Gastrocnemius medialis (tissue), 4 donors: Measurements from ENCODE around the gene VARS1. TPM values are rescaled to one million over a fixed set of nuclear protein-coding genes. Genes with fewer than 3 reads are reported as not detected.
"Not testable (repeated sequence)": the region's sequence is repeated elsewhere in the genome, so short reads cannot be mapped to it uniquely, and the experiment has no call there.

Experiments
- ATAC-seq, 2 donors: fragments of 150-250 bp; one replicate each; pipeline ENCODE4 v1.9.1; 2016
- DNase-seq, 2 donors: peaks; one replicate each; pipeline ENCODE4 v3.0.0-alpha.2; 2019
- H3K27ac ChIP-seq, 4 donors: fragments of 200-600 bp; sonication (generic); 1 replicate in 1 of 4; 2 replicates in 3 of 4; pipeline ENCODE4 v1.5.1; 2016 to 2018; ENCODE audit warnings: mild to moderate bottlenecking in 2 of 4, moderate library complexity in 1 of 4
- H3K27me3 ChIP-seq, 3 donors: fragments of 200-600 bp; sonication (generic) in 2 of 3; 1 replicate in 1 of 3; 2 replicates in 2 of 3; pipeline versions ENCODE4 v1.5.1 to v1.6.0; 2016 to 2019; ENCODE audit warnings: mild to moderate bottlenecking in 1 of 3, moderate library complexity in 1 of 3
- H3K36me3 ChIP-seq, 2 donors: fragments of 200-600 bp; sonication (generic) in 1 of 2; one replicate each; pipeline ENCODE4 v1.5.1; 2017 to 2018
- H3K4me1 ChIP-seq, 2 donors: fragments of 200-600 bp; sonication (generic) in 1 of 2; one replicate each; pipeline ENCODE4 v1.5.1; 2016 to 2017; ENCODE audit warnings: mild to moderate bottlenecking in 2 of 2
- H3K4me3 ChIP-seq, 4 donors: fragments of 200-600 bp; sonication (generic) in 3 of 4; 1 replicate in 1 of 4; 2 replicates in 3 of 4; pipeline ENCODE4 v1.5.1; 2016 to 2019; ENCODE audit warnings: mild to moderate bottlenecking in 2 of 4
- H3K9me3 ChIP-seq, 3 donors: fragments of 200-600 bp; sonication (generic) in 2 of 3; 1 replicate in 1 of 3; 2 replicates in 2 of 3; pipeline ENCODE4 v1.5.1; 2016 to 2019
- CTCF ChIP-seq, 5 experiments: fragments of 450-650 bp in 3 of 5; fragments of 200-600 bp in 2 of 5; sonication (generic) in 2 of 5; IDR thresholded peaks in 4 of 5; conservative IDR thresholded peaks in 1 of 5; 1 replicate in 4 of 5; 2 replicates in 1 of 5; pipeline ENCODE4 v1.5.1; 2016 to 2019; ENCODE audit warnings: antibody characterized with exemption in 5 of 5, mild to moderate bottlenecking in 3 of 5, moderate library complexity in 3 of 5
- POLR2A ChIP-seq, 2 donors: fragments of 450-650 bp; IDR thresholded peaks; one replicate each; pipeline ENCODE4 v1.6.1; 2017; ENCODE audit warnings: antibody characterized with exemption in 2 of 2, mild to moderate bottlenecking in 2 of 2, moderate library complexity in 2 of 2
- in situ Hi-C, 4 donors: fragments of 200-750 bp; cut with MboI; loops; one replicate each; pipeline versions ENCODE4 v1.15.0 to v1.8.0; 2017; ENCODE audit warnings: low sequenced_read_pairs in 4 of 4
- intact Hi-C: fragments of 100-400 bp; cut with DNase I; formaldehyde crosslinking; loops from one replicate; pipeline ENCODE4 v1.15.1; 2023; ENCODE audit warnings: low total_unique reads
- total RNA-seq, 4 donors: library from RNA; depleted of rRNA; stranded (reverse); fragments of >200 nt; gene quantifications; one replicate each; pipeline versions ENCODE4 v1.1.0 to v1.2.3, GENCODE V29; 2016

VARS1 gene
- 100 to 1,000 TPM in 1 of 4 donors, 10 to 100 TPM in 3; 39.2 to 102 (median 67.4) TPM for total RNA-seq

GRCh38 chr6:31795616-31796298, at the start of gene VARS1:
Gene VARS1 (minus strand): TSS chr6:31795752. CDS start chr6:31795217, 535 bp downstream.
- Histone ChIP-seq H3K4me1 (peaks cover 24 to 26% of the 10 kb centered on the region in 2 donors), H3K27ac (peak within 1 kb of the TSS; percentile 85 to 97 (median 93)), H3K27me3 (no peaks in the 10 kb centered on the region), H3K4me3 (peak within 1 kb of the TSS; percentile 64 to 99 (median 82)), H3K36me3 (peaks cover 0 to 21% of the 10 kb centered on the region in 2 donors), H3K9me3 (no peaks in the 10 kb centered on the region)
- peak; percentile 86 to 89 for DNase-seq
- peak; percentile 86 to 92 for ATAC-seq
- intact Hi-C loops, result loop anchor here (1.0 to 2.0 kb wide), 4 partner anchors 11 to 67 kb away; partner anchors contain the start of genes LSM2, MSH5 and NEU1
- in situ Hi-C loops, result no loop called here
- TF ChIP-seq CTCF (IDR thresholded peaks at IDR 0.05 in 4 of 5, conservative IDR thresholded peaks at IDR 0.05 in 1 of 5) (peak; percentile 86 to 97 (median 95)), POLR2A (IDR thresholded peaks at IDR 0.05) (peak; percentile 79 to 89)

- ATAC-seq, result no peak
- Histone ChIP-seq H3K27me3 (no peaks in the 10 kb centered on the region), H3K36me3 (peaks cover 0 to 16% of the 10 kb centered on the region in 2 donors), H3K4me3 (no peak overlapping the region), H3K4me1 (no peaks in the 10 kb centered on the region), H3K27ac (no peak overlapping the region), H3K9me3 (no peaks in the 10 kb centered on the region)
- TF ChIP-seq CTCF (IDR thresholded peaks at IDR 0.05 in 4 of 5, conservative IDR thresholded peaks at IDR 0.05 in 1 of 5) (no peak), POLR2A (IDR thresholded peaks at IDR 0.05) (no peak)
- in situ Hi-C loops, result no loop called here
- DNase-seq, result no peak
- intact Hi-C loops, result no loop called here
Measured at GRCh38 chr6:31844507-31844906, 49.0 kb upstream of the VARS1 start.

GRCh38 chr6:31842053-31842452, 46.5 kb upstream of the VARS1 start:
- TF ChIP-seq CTCF (IDR thresholded peaks at IDR 0.05 in 4 of 5, conservative IDR thresholded peaks at IDR 0.05 in 1 of 5), result no peak
- no peak for TF ChIP-seq POLR2A (IDR thresholded peaks at IDR 0.05)
- no peak for ATAC-seq
- H3K4me1 ChIP-seq, result peaks cover 14 to 15% of the 10 kb centered on the region in 2 donors
- no peaks in the 10 kb centered on the region for H3K9me3 ChIP-seq
- H3K27me3 ChIP-seq, result no peaks in the 10 kb centered on the region
- intact Hi-C loops, result no loop called here
- no peak overlapping the region for H3K4me3 ChIP-seq
- peaks cover 0 to 40% of the 10 kb centered on the region in 2 donors for H3K36me3 ChIP-seq
- H3K27ac ChIP-seq, result no peak overlapping the region
- in situ Hi-C loops, result no loop called here
- DNase-seq, result no peak

GRCh38 chr6:31839779-31840126, 44.2 kb upstream of the VARS1 start:
- intact Hi-C loops, result loop anchor here (10.0 kb wide), 1 partner anchor 295 kb away; the partner anchor contains the start of genes ATP6V1G2, DDX39B and NFKBIL1
- H3K27me3 ChIP-seq, H3K4me3 ChIP-seq, ATAC-seq, H3K9me3 ChIP-seq, H3K27ac ChIP-seq, DNase-seq: not testable (repeated sequence)
- Histone ChIP-seq H3K36me3 (peaks cover 0 to 42% of the 10 kb centered on the region in 2 donors), H3K4me1 (peaks cover 30 to 32% of the 10 kb centered on the region in 2 donors)
- in situ Hi-C loops, result loop anchor here in 2 of 4 donors (10.0 kb wide), 3 partner anchors 65 to 165 kb away; partner anchors contain the start of genes VWA7 (in 2 of the 2) and LY6G5C (in 1 of the 2)

GRCh38 chr6:31838968-31839367, 43.4 kb upstream of the VARS1 start:
- in situ Hi-C loops (loop anchor here in 2 of 4 donors (10.0 kb wide), 3 partner anchors 64 to 164 kb away; partner anchors contain the start of genes VWA7 (in 2 of the 2) and LY6G5C (in 1 of the 2)), intact Hi-C loops (loop anchor here (10.0 kb wide), 1 partner anchor 294 kb away; the partner anchor contains the start of genes ATP6V1G2, DDX39B and NFKBIL1)
- H3K9me3 ChIP-seq, result no peaks in the 10 kb centered on the region
- ATAC-seq (no peak), DNase-seq (no peak)
- TF ChIP-seq CTCF (IDR thresholded peaks at IDR 0.05 in 4 of 5, conservative IDR thresholded peaks at IDR 0.05 in 1 of 5) (no peak), POLR2A (IDR thresholded peaks at IDR 0.05) (no peak)
- H3K36me3 ChIP-seq, result peaks cover 0 to 42% of the 10 kb centered on the region in 2 donors
- no peaks in the 10 kb centered on the region for H3K27me3 ChIP-seq
- peaks cover 30 to 34% of the 10 kb centered on the region in 2 donors for H3K4me1 ChIP-seq
- no peak overlapping the region for H3K27ac ChIP-seq
- no peak overlapping the region for H3K4me3 ChIP-seq

GRCh38 chr6:31838114-31838553, 42.6 kb upstream of the VARS1 start:
- Histone ChIP-seq H3K4me1 (peaks cover 30 to 37% of the 10 kb centered on the region in 2 donors), H3K27ac (peak overlapping the region in 3 of 4 donors; percentile 5 to 97 (median 96)), H3K36me3 (peaks cover 0 to 42% of the 10 kb centered on the region in 2 donors)
- DNase-seq, ATAC-seq, H3K27me3 ChIP-seq, H3K9me3 ChIP-seq, H3K4me3 ChIP-seq: not testable (repeated sequence)
- intact Hi-C loops (loop anchor here (10.0 kb wide), 1 partner anchor 293 kb away; the partner anchor contains the start of genes ATP6V1G2, DDX39B and NFKBIL1), in situ Hi-C loops (loop anchor here in 2 of 4 donors (10.0 kb wide), 3 partner anchors 63 to 163 kb away; partner anchors contain the start of genes VWA7 (in 2 of the 2) and LY6G5C (in 1 of the 2))
